ENCODE data around the gene SMO. TPM values are rescaled to one million over a fixed set of nuclear protein-coding genes. Genes with fewer than 3 reads are reported as not detected.
"Not testable (repeated sequence)": the region's sequence is repeated elsewhere in the genome, so short reads cannot be mapped to it uniquely, and the experiment has no call there.

SMO gene
- total RNA-seq, 2 donors from 2014 or later, result 8.7 to 16.4 TPM

- peak; percentile 90 for TF ChIP-seq CTCF (IDR thresholded peaks at IDR 0.05)
- Histone ChIP-seq H3K27ac (no peak overlapping the region), H3K4me1 (ENCODE audit: control insufficient read depth in 1 of 2, low read depth in 2 of 2) (peaks cover 0 to under 1% of the 10 kb centered on the region in 2 donors), H3K36me3 (no peaks in the 10 kb centered on the region), H3K4me3 (no peak overlapping the region), H3K27me3 (replicated peaks; ENCODE audit: insufficient read depth) (no peaks in the 10 kb centered on the region), H3K9me3 (no peaks in the 10 kb centered on the region)
- peak; percentile 65 for ATAC-seq (ENCODE audit: insufficient number of reproducible peaks, low FRiP score, low read depth)
- peak; percentile 38 for DNase-seq (ENCODE audit: low spot score)
Observed at GRCh38 chr7:129218514-129219062, 30.2 kb downstream of the SMO start.

- not testable (repeated sequence) for H3K36me3 ChIP-seq; H3K27me3 ChIP-seq (replicated peaks; ENCODE audit: insufficient read depth); H3K4me3 ChIP-seq; DNase-seq (ENCODE audit: low spot score); H3K27ac ChIP-seq; H3K4me1 ChIP-seq (ENCODE audit: control insufficient read depth in 1 of 2, low read depth in 2 of 2); ATAC-seq (ENCODE audit: insufficient number of reproducible peaks, low FRiP score, low read depth); H3K9me3 ChIP-seq
Observed at GRCh38 chr7:129219166-129219565, 30.7 kb downstream of the SMO start.

- Histone ChIP-seq H3K4me1 (ENCODE audit: control insufficient read depth in 1 of 2, low read depth in 2 of 2) (peaks cover 6 to 15% of the 10 kb centered on the region in 2 donors), H3K9me3 (no peaks in the 10 kb centered on the region), H3K4me3 (no peak overlapping the region), H3K27ac (no peak overlapping the region), H3K27me3 (replicated peaks; ENCODE audit: insufficient read depth) (no peaks in the 10 kb centered on the region), H3K36me3 (no peaks in the 10 kb centered on the region)
- TF ChIP-seq CTCF (IDR thresholded peaks at IDR 0.05), result no peak
- DNase-seq (ENCODE audit: low spot score) (no peak), ATAC-seq (ENCODE audit: insufficient number of reproducible peaks, low FRiP score, low read depth) (no peak)
Observed at GRCh38 chr7:129222064-129222463, 33.6 kb downstream of the SMO start.

GRCh38 chr7:129224251-129225205, 36.1 kb downstream of the SMO start, which contains the start of gene AHCYL2:
Gene AHCYL2 (plus strand): TSS chr7:129225030.
- Histone ChIP-seq H3K36me3 (no peaks in the 10 kb centered on the region), H3K4me3 (peak within 1 kb of the TSS; percentile 85), H3K4me1 (ENCODE audit: control insufficient read depth in 1 of 2, low read depth in 2 of 2) (peaks cover 6 to 29% of the 10 kb centered on the region in 2 donors), H3K27ac (peak within 1 kb of the TSS; percentile 94 to 96), H3K27me3 (replicated peaks; ENCODE audit: insufficient read depth) (no peaks in the 10 kb centered on the region), H3K9me3 (no peaks in the 10 kb centered on the region)
- TF ChIP-seq CTCF (IDR thresholded peaks at IDR 0.05), result no peak
- peak; percentile 91 for ATAC-seq (ENCODE audit: insufficient number of reproducible peaks, low FRiP score, low read depth)
- peak; percentile 90 for DNase-seq (ENCODE audit: low spot score)

- Histone ChIP-seq H3K4me1 (ENCODE audit: control insufficient read depth in 1 of 2, low read depth in 2 of 2) (peaks cover 6 to 29% of the 10 kb centered on the region in 2 donors), H3K9me3 (no peaks in the 10 kb centered on the region), H3K27me3 (replicated peaks; ENCODE audit: insufficient read depth) (no peaks in the 10 kb centered on the region), H3K4me3 (peak overlapping the region; percentile 85), H3K27ac (peak overlapping the region; percentile 52 to 59), H3K36me3 (no peaks in the 10 kb centered on the region)
- TF ChIP-seq CTCF (IDR thresholded peaks at IDR 0.05), result no peak
- DNase-seq (ENCODE audit: low spot score) (no peak), ATAC-seq (ENCODE audit: insufficient number of reproducible peaks, low FRiP score, low read depth) (peak; percentile 22)
Observed at GRCh38 chr7:129225206-129225930, 36.9 kb downstream of the SMO start.

All from thoracic aorta (tissue), 2 donors.